ENCODE measurements around the gene IRS1. TPM values are rescaled to one million over a fixed set of nuclear protein-coding genes. Genes with fewer than 3 reads are reported as not detected.

Gene IRS1
- total and polyA plus RNA-seq, 2 of the 4 experiments (the other 2 are of a cell fraction) = 21.1 to 37.1 TPM

- intact Hi-C loops (cut with micrococcal nuclease) = no loop called here
- in situ Hi-C loops (cut with MboI; ENCODE audit: low sequenced_read_pairs) = no loop called here
- no peak overlapping the region for H2AK5ac ChIP-seq (ENCODE audit: low read depth, low read length)
- no CpG with 5 or more reads among the region's 3 CpGs for WGBS, 2 experiments (ENCODE audit: extremely low coverage in 2 of 2, insufficient read length in 1 of 2)
- DNase-seq = no peak
- H4K91ac ChIP-seq (ENCODE audit: insufficient read depth, low read depth, low read length) = peak overlapping the region; percentile 19; the same call in 1 of the 2 replicates
- H2BK120ac ChIP-seq (ENCODE audit: low read depth, low read length) = peak overlapping the region; percentile 10; the same call in 1 of the 2 replicates
- H3K9ac ChIP-seq (ENCODE audit: low read depth, low read length) = no peak overlapping the region
- H3K56ac ChIP-seq (ENCODE audit: extremely low read depth, insufficient read depth, low read length) = no peak overlapping the region
- TF ChIP-seq MAZ (IDR thresholded peaks at IDR 0.05; ENCODE audit: borderline replicate concordance, low read depth, low read length) = no peak
- TF ChIP-seq NFE2L2 (IDR thresholded peaks at IDR 0.05; ENCODE audit: low read depth, low read length) = no peak
- TF ChIP-seq SMC3 (IDR thresholded peaks at IDR 0.05; ENCODE audit: low read depth, low read length) = no peak
- no peak for TF ChIP-seq CHD1 (IDR thresholded peaks at IDR 0.05; ENCODE audit: low read depth, low read length)
- no peak for TF ChIP-seq RFX5 (IDR thresholded peaks at IDR 0.05; ENCODE audit: low read depth, low read length)
- TF ChIP-seq USF2 (IDR thresholded peaks at IDR 0.05; ENCODE audit: low read depth, low read length) = no peak
- no peak for TF ChIP-seq RCOR1 (IDR thresholded peaks at IDR 0.05; ENCODE audit: insufficient replicate concordance, low read length)
- no peak for TF ChIP-seq CTCF (conservative IDR thresholded peaks at IDR 0.05; ENCODE audit: low read depth, low read length)
- no peak for TF ChIP-seq ELK1 (IDR thresholded peaks at IDR 0.05; ENCODE audit: borderline replicate concordance, low read depth, low read length)
- no peak for TF ChIP-seq RAD21 (IDR thresholded peaks at IDR 0.05; ENCODE audit: low read length)
- H3K27me3 ChIP-seq (ENCODE audit: control insufficient read depth, insufficient read depth, low read length) = no peaks in the 10 kb centered on the region
- no peak overlapping the region for H3K4me3 ChIP-seq (ENCODE audit: insufficient read depth, low read depth, low read length)
- H2AK9ac ChIP-seq (replicated peaks; ENCODE audit: low read depth, low read length, poor library complexity) = no peak overlapping the region
- no peaks in the 10 kb centered on the region for H3K36me3 ChIP-seq (ENCODE audit: control insufficient read depth, insufficient read depth, low read length)
- 0 out of 3 replicates have a peak overlapping the region, but pooled peaks have one; percentile 61 for H2BK15ac ChIP-seq (ENCODE audit: low read depth, low read length)
- H3K4me2 ChIP-seq (ENCODE audit: low read depth, low read length) = no peak overlapping the region
- H4K8ac ChIP-seq (ENCODE audit: low read depth in 2 of 2, low read length in 2 of 2) = peak overlapping the region in 1 of 2 experiments; percentile 24; a peak in 1 of 4 replicates
- CTCF ChIA-PET = no interaction called here
- 0 out of 2 replicates have a peak overlapping the region, but pooled peaks have one; percentile 43 for H4K5ac ChIP-seq (ENCODE audit: low read depth, low read length)
- H3K14ac ChIP-seq (replicated peaks; ENCODE audit: low read depth, low read length) = 0 out of 2 replicates have a peak overlapping the region, but pooled peaks have one; percentile 63
- peak overlapping the region; percentile 19; the same call in 1 of the 2 replicates for H3K27ac ChIP-seq (ENCODE audit: insufficient read depth, low read length)
- no peaks in the 10 kb centered on the region for H3K9me1 ChIP-seq (ENCODE audit: insufficient read depth, low read length)
- POLR2A ChIA-PET (ENCODE audit: unreplicated experiment) = no interaction called here
- H3K23ac ChIP-seq (ENCODE audit: low read depth, low read length) = no peak overlapping the region
- no peak overlapping the region for H3K4ac ChIP-seq (ENCODE audit: low read depth, low read length)
- ATAC-seq (ENCODE audit: low read depth) = no peak
- H2BK20ac ChIP-seq (ENCODE audit: low read depth, low read length) = no peak overlapping the region; the same call in 1 of the 2 replicates
- no TSS peak for BruUV-seq (replicated peaks)
- H4K20me1 ChIP-seq (ENCODE audit: insufficient read depth, low read length) = no peaks in the 10 kb centered on the region
- no peaks in the 10 kb centered on the region for H3K79me1 ChIP-seq (ENCODE audit: low read depth in 1 of 2, low read length in 2 of 2)
- H3K9me3 ChIP-seq (ENCODE audit: control insufficient read depth, insufficient read depth, low read length) = no peaks in the 10 kb centered on the region
- H3K4me1 ChIP-seq (ENCODE audit: control insufficient read depth, insufficient read depth, low read length) = peaks cover 2% of the 10 kb centered on the region
- dilution Hi-C loops (cut with HindIII; ENCODE audit: low sequenced_read_pairs, unreplicated experiment) = no loop called here
- H2AFZ ChIP-seq (replicated peaks; ENCODE audit: low read length, poor library complexity) = peak overlapping the region; percentile 62
- H3K18ac ChIP-seq (ENCODE audit: low read depth, low read length) = peak overlapping the region; percentile 80
- no peak overlapping the region for H2BK5ac ChIP-seq (ENCODE audit: low read depth, low read length, poor library complexity, severe bottlenecking)
These were observed 96.1 kb downstream of the IRS1 start for GRCh38 chr2:226703514-226703913.

Measured in IMR-90 (cell line).